DMS153 (cell line): ENCODE data around the gene PGS1.

Source experiments
- DNase-seq: peaks from one replicate; lab custom pipeline; 2025; lab: John Stamatoyannopoulos, UW

Gene PGS1

GRCh38 chr17:78427140-78427539 lies 48.7 kb downstream of the PGS1 start:
- DNase-seq = no peak

- no peak for DNase-seq
Observed at GRCh38 chr17:78428025-78428575, 49.7 kb downstream of the PGS1 start.

GRCh38 chr17:78428836-78429617 lies 50.6 kb downstream of the PGS1 start:
- no peak for DNase-seq

- DNase-seq = no peak
Observed at GRCh38 chr17:78429618-78429995, 51.2 kb downstream of the PGS1 start.

- DNase-seq = no peak
Observed at GRCh38 chr17:78430892-78431691, 52.6 kb downstream of the PGS1 start.

GRCh38 chr17:78431692-78431958 lies 53.2 kb downstream of the PGS1 start:
- no peak for DNase-seq

- no peak for DNase-seq
Observed at GRCh38 chr17:78432226-78433012, 54.0 kb downstream of the PGS1 start.

- DNase-seq = no peak
Observed at GRCh38 chr17:78433013-78433727, 54.7 kb downstream of the PGS1 start.

GRCh38 chr17:78433780-78434335 lies 55.4 kb downstream of the PGS1 start:
- no peak for DNase-seq

GRCh38 chr17:78434455-78435329 lies 56.2 kb downstream of the PGS1 start:
- no peak for DNase-seq

GRCh38 chr17:78435330-78436005 lies 57.0 kb downstream of the PGS1 start:
- DNase-seq = no peak

GRCh38 chr17:78437508-78438169 lies 59.2 kb downstream of the PGS1 start:
- no peak for DNase-seq

- no peak for DNase-seq
Observed at GRCh38 chr17:78438271-78438691, 59.8 kb downstream of the PGS1 start.

- DNase-seq = no peak
Observed at GRCh38 chr17:78438694-78439325, 60.4 kb downstream of the PGS1 start.

GRCh38 chr17:78441271-78441971 lies 63.0 kb downstream of the PGS1 start:
- no peak for DNase-seq

- no peak for DNase-seq
Observed at GRCh38 chr17:78442648-78443218, 64.3 kb downstream of the PGS1 start.

GRCh38 chr17:78444392-78444791 lies 65.9 kb downstream of the PGS1 start:
- DNase-seq = no peak

- no peak for DNase-seq
Observed at GRCh38 chr17:78446833-78447232, 68.4 kb downstream of the PGS1 start.
